Keratinocyte (primary cell): ENCODE data around the gene HSPB2. TPM values are rescaled to one million over a fixed set of nuclear protein-coding genes. Genes with fewer than 3 reads are reported as not detected.

Experiments
- DNase-seq: peaks from one replicate; pipeline ENCODE4 v3.0.0-alpha.2; 2011; ENCODE audit warnings: low read depth, missing footprints, low spot score
- FAIRE-seq: peaks from 2 replicates; lab custom pipeline; 2011; peaks lifted over from hg19 to GRCh38; lab: Jason Lieb, UNC
- H2AFZ ChIP-seq: 2 replicates; pipeline ENCODE4 v1.6.0; 2012; ENCODE audit warnings: low read length, control low read depth, inconsistent platforms; ENCODE audit not compliant: control insufficient read depth
- H3K27ac ChIP-seq: 2 replicates; pipeline ENCODE4 v1.5.1; 2011; ENCODE audit warnings: low read length; ENCODE audit not compliant: control insufficient read depth, insufficient read depth
- H3K27me3 ChIP-seq: 3 replicates; pipeline ENCODE4 v1.6.0; 2011; ENCODE audit warnings: low read length; ENCODE audit not compliant: control insufficient read depth, insufficient read depth; ENCODE audit errors: extremely low read depth
- H3K36me3 ChIP-seq, 2 experiments: 2 replicates in 1 of 2; 3 replicates in 1 of 2; pipeline ENCODE4 v1.5.1; 2011; ENCODE audit warnings: low read length in 2 of 2, mild to moderate bottlenecking in 1 of 2; ENCODE audit not compliant: control insufficient read depth in 2 of 2, insufficient read depth in 2 of 2; ENCODE audit errors: extremely low read depth in 1 of 2
- H3K4me1 ChIP-seq: 3 replicates; pipeline ENCODE4 v1.5.1; 2011; ENCODE audit warnings: low read length; ENCODE audit not compliant: control insufficient read depth, insufficient read depth; ENCODE audit errors: extremely low read depth
- H3K4me2 ChIP-seq: 3 replicates; pipeline ENCODE4 v1.6.0; 2011; ENCODE audit warnings: low read depth, low read length; ENCODE audit not compliant: control insufficient read depth, insufficient read depth; ENCODE audit errors: extremely low read depth
- H3K4me3 ChIP-seq, 3 experiments: fragments of 200-600 bp in 1 of 3; sonication (generic) in 1 of 3; 2 replicates in 2 of 3; 3 replicates in 1 of 3; pipeline ENCODE4 v1.5.1; 2011 to 2016; ENCODE audit warnings: low read length in 3 of 3, mild to moderate bottlenecking in 3 of 3, control low read depth in 2 of 3, inconsistent platforms in 1 of 3, low read depth in 1 of 3, mixed read lengths in 1 of 3, mixed run types in 1 of 3, moderate library complexity in 1 of 3; ENCODE audit not compliant: control insufficient read depth in 2 of 3, insufficient read depth in 2 of 3; ENCODE audit errors: extremely low read depth in 1 of 3
- H3K79me2 ChIP-seq: 2 replicates; pipeline ENCODE4 v1.6.0; 2012; ENCODE audit warnings: low read length; ENCODE audit not compliant: control insufficient read depth, insufficient read depth
- H3K9ac ChIP-seq: 3 replicates; pipeline ENCODE4 v1.6.0; 2011; ENCODE audit warnings: low read length; ENCODE audit not compliant: control insufficient read depth, insufficient read depth; ENCODE audit errors: extremely low read depth
- H3K9me1 ChIP-seq: 3 replicates; pipeline ENCODE4 v1.6.0; 2011; ENCODE audit warnings: low read length; ENCODE audit not compliant: control insufficient read depth, insufficient read depth; ENCODE audit errors: extremely low read depth
- H3K9me3 ChIP-seq: 2 replicates; pipeline ENCODE4 v1.5.1; 2012; ENCODE audit warnings: low read depth, low read length; ENCODE audit not compliant: control insufficient read depth
- H4K20me1 ChIP-seq: 3 replicates; pipeline ENCODE4 v1.6.0; 2011; ENCODE audit warnings: low read length; ENCODE audit not compliant: control insufficient read depth, insufficient read depth; ENCODE audit errors: extremely low read depth
- CTCF ChIP-seq, 3 experiments: IDR thresholded peaks in 1 of 3; conservative IDR thresholded peaks in 1 of 3; optimal IDR thresholded peaks in 1 of 3; 2 replicates in 2 of 3; 3 replicates in 1 of 3; pipeline versions ENCODE3 to v1.5.1; 2011; ENCODE audit warnings: low read length in 3 of 3, mild to moderate bottlenecking in 3 of 3, moderate library complexity in 2 of 3, control low read depth in 1 of 3, inconsistent platforms in 1 of 3; ENCODE audit not compliant: insufficient read depth in 2 of 3; ENCODE audit errors: extremely low read depth in 1 of 3
- EZH2 ChIP-seq: IDR thresholded peaks from one replicate; pipeline ENCODE4 v1.6.1; 2012; ENCODE audit warnings: inconsistent platforms, mild to moderate bottlenecking, low read length, moderate library complexity
- dilution Hi-C: fragments of 300-500 bp; cut with MboI; formaldehyde crosslinking; loops from one replicate; pipeline ENCODE4 v1.7.0; 2020; ENCODE audit warnings: low sequenced_read_pairs; ENCODE audit not compliant: extremely low pct_ligation_motif_present
- polyA plus RNA-seq, 5 experiments: library from polyadenylated mRNA; depleted of rRNA in 3 of 5; stranded (reverse) in 3 of 5; stranded (forward) in 1 of 5; unstranded in 1 of 5; fragments of >200 nt; gene quantifications; 1 replicate in 1 of 5; 2 replicates in 3 of 5; 3 replicates in 1 of 5; pipeline versions ENCODE4 v1.2.1 to v1.2.3, GENCODE V29; 2011 to 2012; ENCODE audit warnings: missing spikeins in 2 of 5, low read depth in 1 of 5, low replicate concordance in 1 of 5

HSPB2 gene
- polyA plus RNA-seq, 1 donor (not counting 4 experiments of a cell fraction or from before 2014, with no cell fraction given): 0.22 TPM

- H3K4me2 ChIP-seq: peak within 1 kb of the TSS; percentile 88
- TF ChIP-seq EZH2 (no peak), CTCF (optimal IDR thresholded peaks at IDR 0.05 in 1 of 3, IDR thresholded peaks at IDR 0.05 in 1 of 3, conservative IDR thresholded peaks at IDR 0.05 in 1 of 3; ENCODE audit: extremely low read depth in 1 of 3, insufficient read depth in 2 of 3, low read length in 3 of 3) (peak in 1 of 3 experiments; percentile 4)
- peak within 1 kb of the TSS; percentile 100 for H2AFZ ChIP-seq
- no peaks in the 10 kb centered on the region for H3K9me3 ChIP-seq
- peaks cover 15% of the 10 kb centered on the region for H3K4me1 ChIP-seq
- peaks cover 3% of the 10 kb centered on the region for H3K27me3 ChIP-seq
- H3K36me3 ChIP-seq: no peaks in the 10 kb centered on the region
- dilution Hi-C loops: no loop called here
- FAIRE-seq (peak; percentile 65), DNase-seq (no peak)
- H4K20me1 ChIP-seq: no peaks in the 10 kb centered on the region
- no peaks in the 10 kb centered on the region for H3K9me1 ChIP-seq
- no peaks in the 10 kb centered on the region for H3K79me2 ChIP-seq
- H3K27ac ChIP-seq: no peak within 1 kb of the TSS
- H3K9ac ChIP-seq: peak within 1 kb of the TSS; percentile 41
- H3K4me3 ChIP-seq: peak within 1 kb of the TSS; percentile 13 to 76 (median 63)
Measured at GRCh38 chr11:111918390-111919256, 6.1 kb downstream of the HSPB2 start, which contains the start of gene C11orf52. TSS of gene C11orf52 (plus strand) at chr11:111918913. CDS start at chr11:111918973, 60 bp downstream.

DNA sequence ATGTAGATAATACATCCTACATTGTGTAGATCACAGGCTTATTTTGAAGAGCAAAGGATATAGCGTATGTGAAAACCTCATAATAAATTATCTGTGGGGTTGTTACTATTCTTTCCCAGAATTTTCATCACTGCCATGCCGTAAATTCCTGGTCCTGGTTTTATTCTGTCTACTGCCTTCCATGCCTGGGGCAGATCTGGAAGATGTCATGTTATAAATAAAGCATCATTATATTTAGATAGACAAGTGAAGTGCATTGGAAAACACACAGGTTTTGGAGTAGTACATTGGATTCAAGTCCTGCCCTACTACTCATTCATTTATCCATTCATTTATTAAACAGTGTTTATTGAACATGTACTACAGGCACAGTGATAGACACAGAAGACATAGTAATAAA is 8.4 kb downstream of the HSPB2 start:
- Histone ChIP-seq H3K9ac (no peak overlapping the region), H3K4me1 (peaks cover 15% of the 10 kb centered on the region), H2AFZ (no peak overlapping the region), H3K4me3 (no peak overlapping the region), H3K4me2 (no peak overlapping the region), H3K27me3 (peaks cover 3% of the 10 kb centered on the region), H3K79me2 (no peaks in the 10 kb centered on the region), H3K36me3 (no peaks in the 10 kb centered on the region), H3K27ac (no peak overlapping the region), H4K20me1 (no peaks in the 10 kb centered on the region), H3K9me1 (no peaks in the 10 kb centered on the region), H3K9me3 (no peaks in the 10 kb centered on the region)
- dilution Hi-C loops: no loop called here
- FAIRE-seq: no peak
- no peak for DNase-seq
- TF ChIP-seq CTCF (optimal IDR thresholded peaks at IDR 0.05 in 1 of 3, IDR thresholded peaks at IDR 0.05 in 1 of 3, conservative IDR thresholded peaks at IDR 0.05 in 1 of 3; ENCODE audit: extremely low read depth in 1 of 3, insufficient read depth in 2 of 3, low read length in 3 of 3): no peak
- TF ChIP-seq EZH2: no peak
